ENCODE measurements around the gene GRIN3B. TPM values are rescaled to one million over a fixed set of nuclear protein-coding genes. Genes with fewer than 3 reads are reported as not detected.

GRIN3B gene
- total RNA-seq, result not detected

GRCh38 chr19:1000095-1000494 lies at the start of gene GRIN3B:
Gene GRIN3B (plus strand): TSS chr19:1000419. CDS start chr19:1000438, 19 bp downstream.
- in situ Hi-C loops (cut with MboI; ENCODE audit: low sequenced_read_pairs in 4 of 4), result no loop called here
- no peak for ATAC-seq
- peaks cover 63 to 78% (median 65%) of the 10 kb centered on the region in 3 donors for H3K27me3 ChIP-seq
- DNase-seq, result no peak
- H3K9me3 ChIP-seq, result no peaks in the 10 kb centered on the region
- no peak within 1 kb of the TSS for H3K27ac ChIP-seq
- peaks cover 0 to 9% of the 10 kb centered on the region in 2 donors for H3K4me1 ChIP-seq
- H3K36me3 ChIP-seq, result no peaks in the 10 kb centered on the region
- TF ChIP-seq CTCF (IDR thresholded peaks at IDR 0.05 in 4 of 5, conservative IDR thresholded peaks at IDR 0.05 in 1 of 5) (peak in 4 of 5 experiments; percentile 3 to 47 (median 30)), POLR2A (IDR thresholded peaks at IDR 0.05) (no peak)
- intact Hi-C loops (cut with DNase I; ENCODE audit: low total_unique reads), result loop anchor here (2.0 kb wide), 1 partner anchor 229 kb away; no protein-coding TSS in a partner anchor
- H3K4me3 ChIP-seq, result no peak within 1 kb of the TSS

GRCh38 chr19:952049-952679 lies 48.1 kb upstream of the GRIN3B start:
- ATAC-seq, result no peak
- Histone ChIP-seq H3K9me3 (no peaks in the 10 kb centered on the region), H3K27ac (no peak overlapping the region), H3K36me3 (no peaks in the 10 kb centered on the region), H3K27me3 (peaks cover 0 to 20% (median 11%) of the 10 kb centered on the region in 3 donors), H3K4me3 (no peak overlapping the region), H3K4me1 (no peaks in the 10 kb centered on the region)
- in situ Hi-C loops (cut with MboI; ENCODE audit: low sequenced_read_pairs in 4 of 4), result no loop called here
- DNase-seq, result no peak
- intact Hi-C loops (cut with DNase I; ENCODE audit: low total_unique reads), result no loop called here
- TF ChIP-seq POLR2A (IDR thresholded peaks at IDR 0.05) (no peak), CTCF (IDR thresholded peaks at IDR 0.05 in 4 of 5, conservative IDR thresholded peaks at IDR 0.05 in 1 of 5) (no peak)

- Histone ChIP-seq H3K27ac (no peak overlapping the region), H3K4me1 (no peaks in the 10 kb centered on the region), H3K4me3 (no peak overlapping the region), H3K27me3 (peaks cover 0 to 20% (median 11%) of the 10 kb centered on the region in 3 donors), H3K9me3 (no peaks in the 10 kb centered on the region), H3K36me3 (no peaks in the 10 kb centered on the region)
- ATAC-seq, result no peak
- in situ Hi-C loops (cut with MboI; ENCODE audit: low sequenced_read_pairs in 4 of 4) (no loop called here), intact Hi-C loops (cut with DNase I; ENCODE audit: low total_unique reads) (no loop called here)
- no peak for TF ChIP-seq POLR2A (IDR thresholded peaks at IDR 0.05)
- TF ChIP-seq CTCF (IDR thresholded peaks at IDR 0.05 in 4 of 5, conservative IDR thresholded peaks at IDR 0.05 in 1 of 5), result no peak
- DNase-seq, result no peak
These were observed 47.4 kb upstream of the GRIN3B start for GRCh38 chr19:952680-953444.

GRCh38 chr19:953445-954271 lies 46.6 kb upstream of the GRIN3B start:
- DNase-seq (no peak), ATAC-seq (no peak)
- Histone ChIP-seq H3K36me3 (no peaks in the 10 kb centered on the region), H3K4me1 (no peaks in the 10 kb centered on the region), H3K27me3 (peaks cover 0 to 20% (median 11%) of the 10 kb centered on the region in 3 donors), H3K27ac (no peak overlapping the region), H3K4me3 (no peak overlapping the region), H3K9me3 (no peaks in the 10 kb centered on the region)
- intact Hi-C loops (cut with DNase I; ENCODE audit: low total_unique reads) (no loop called here), in situ Hi-C loops (cut with MboI; ENCODE audit: low sequenced_read_pairs in 4 of 4) (no loop called here)
- TF ChIP-seq CTCF (IDR thresholded peaks at IDR 0.05 in 4 of 5, conservative IDR thresholded peaks at IDR 0.05 in 1 of 5) (no peak), POLR2A (IDR thresholded peaks at IDR 0.05) (no peak)
